Bronchial epithelial cell (primary cell): ENCODE data around the gene DERL3. TPM values are rescaled to one million over a fixed set of nuclear protein-coding genes. Genes with fewer than 3 reads are reported as not detected.
"Not testable (repeated sequence)": the region's sequence is repeated elsewhere in the genome, so short reads cannot be mapped to it uniquely, and the experiment has no call there.

Source experiments
- DNase-seq: peaks from one replicate; pipeline ENCODE4 v3.0.0-alpha.2; 2010; ENCODE audit warnings: low read depth
- FAIRE-seq: peaks from 2 replicates; lab custom pipeline; 2011; peaks lifted over from hg19 to GRCh38; lab: Jason Lieb, UNC
- H3K27me3 ChIP-seq: 2 replicates; pipeline ENCODE4 v1.5.1; 2011; ENCODE audit warnings: low read length; ENCODE audit not compliant: control insufficient read depth, insufficient read depth
- H3K36me3 ChIP-seq: 2 replicates; pipeline ENCODE4 v1.5.1; 2011; ENCODE audit warnings: low read length; ENCODE audit not compliant: control insufficient read depth, insufficient read depth
- H3K4me3 ChIP-seq: 2 replicates; pipeline ENCODE4 v1.5.1; 2011; ENCODE audit warnings: mild to moderate bottlenecking, low read depth, low read length, control low read depth
- total RNA-seq: library from RNA; depleted of rRNA; stranded (reverse); fragments of >200 nt; gene quantifications from 2 replicates; pipeline ENCODE4 v1.2.1, GENCODE V29; 2014
- TF ChIP-seq, protein P1 (sequence below): IDR thresholded peaks from 2 replicates; pipeline ENCODE4 v1.5.1; 2011; ENCODE audit warnings: mild to moderate bottlenecking, moderate library complexity, low read length, control low read depth, inconsistent platforms; ENCODE audit not compliant: insufficient read depth, severe bottlenecking

Gene DERL3
- total RNA-seq, 1 donor from 2014 or later = 0.26 TPM

DNA sequence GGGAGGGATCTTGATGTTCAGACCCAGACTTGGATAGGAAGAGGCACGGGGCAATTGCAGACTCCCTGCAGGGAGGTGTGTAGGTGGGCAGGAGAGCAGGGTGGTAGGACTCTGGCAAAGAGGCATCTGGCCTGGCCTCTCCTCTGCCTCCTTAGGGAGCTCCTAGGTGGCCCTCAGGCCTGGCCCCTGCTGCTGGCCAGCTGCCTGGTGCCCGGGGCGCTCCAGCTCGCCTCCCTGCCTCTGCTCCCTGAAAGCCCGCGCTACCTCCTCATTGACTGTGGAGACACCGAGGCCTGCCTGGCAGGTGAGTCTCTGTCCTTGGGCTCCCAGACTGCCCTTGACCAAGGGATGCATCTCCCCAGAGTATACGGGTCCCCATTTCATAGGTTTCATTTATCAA is 38.8 kb upstream of the DERL3 start:
- FAIRE-seq = peak; percentile 28
- H3K36me3 ChIP-seq = peaks cover 3% of the 10 kb centered on the region
- DNase-seq = no peak
- no peak overlapping the region for H3K4me3 ChIP-seq
- TF ChIP-seq, protein P1, sequence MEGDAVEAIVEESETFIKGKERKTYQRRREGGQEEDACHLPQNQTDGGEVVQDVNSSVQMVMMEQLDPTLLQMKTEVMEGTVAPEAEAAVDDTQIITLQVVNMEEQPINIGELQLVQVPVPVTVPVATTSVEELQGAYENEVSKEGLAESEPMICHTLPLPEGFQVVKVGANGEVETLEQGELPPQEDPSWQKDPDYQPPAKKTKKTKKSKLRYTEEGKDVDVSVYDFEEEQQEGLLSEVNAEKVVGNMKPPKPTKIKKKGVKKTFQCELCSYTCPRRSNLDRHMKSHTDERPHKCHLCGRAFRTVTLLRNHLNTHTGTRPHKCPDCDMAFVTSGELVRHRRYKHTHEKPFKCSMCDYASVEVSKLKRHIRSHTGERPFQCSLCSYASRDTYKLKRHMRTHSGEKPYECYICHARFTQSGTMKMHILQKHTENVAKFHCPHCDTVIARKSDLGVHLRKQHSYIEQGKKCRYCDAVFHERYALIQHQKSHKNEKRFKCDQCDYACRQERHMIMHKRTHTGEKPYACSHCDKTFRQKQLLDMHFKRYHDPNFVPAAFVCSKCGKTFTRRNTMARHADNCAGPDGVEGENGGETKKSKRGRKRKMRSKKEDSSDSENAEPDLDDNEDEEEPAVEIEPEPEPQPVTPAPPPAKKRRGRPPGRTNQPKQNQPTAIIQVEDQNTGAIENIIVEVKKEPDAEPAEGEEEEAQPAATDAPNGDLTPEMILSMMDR = no peak
- H3K27me3 ChIP-seq = no peaks in the 10 kb centered on the region

DNA sequence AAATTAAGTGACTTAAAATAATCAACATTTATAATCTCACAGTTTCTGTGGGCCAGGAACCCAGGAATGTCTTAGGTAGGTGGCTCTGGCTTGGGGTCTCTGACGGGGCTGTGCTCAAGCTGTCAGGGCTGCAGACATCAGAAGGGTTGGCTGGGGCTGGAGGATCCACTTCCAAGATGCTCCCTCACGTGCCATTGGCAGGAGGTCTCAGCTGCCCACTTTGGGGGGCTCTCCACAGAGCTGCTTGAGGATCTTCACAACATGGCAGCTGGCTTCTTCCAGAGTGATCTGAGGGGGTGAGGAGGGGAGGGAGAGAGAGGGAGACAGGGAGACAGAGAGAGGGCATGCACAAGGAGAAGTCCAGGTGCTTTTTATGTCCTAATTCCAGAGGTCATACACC is 37.0 kb upstream of the DERL3 start:
- DNase-seq = no peak
- peak; percentile 28 for FAIRE-seq
- peaks cover 3% of the 10 kb centered on the region for H3K36me3 ChIP-seq
- no peak overlapping the region for H3K4me3 ChIP-seq
- no peaks in the 10 kb centered on the region for H3K27me3 ChIP-seq
- TF ChIP-seq, protein P1 = no peak

DNA sequence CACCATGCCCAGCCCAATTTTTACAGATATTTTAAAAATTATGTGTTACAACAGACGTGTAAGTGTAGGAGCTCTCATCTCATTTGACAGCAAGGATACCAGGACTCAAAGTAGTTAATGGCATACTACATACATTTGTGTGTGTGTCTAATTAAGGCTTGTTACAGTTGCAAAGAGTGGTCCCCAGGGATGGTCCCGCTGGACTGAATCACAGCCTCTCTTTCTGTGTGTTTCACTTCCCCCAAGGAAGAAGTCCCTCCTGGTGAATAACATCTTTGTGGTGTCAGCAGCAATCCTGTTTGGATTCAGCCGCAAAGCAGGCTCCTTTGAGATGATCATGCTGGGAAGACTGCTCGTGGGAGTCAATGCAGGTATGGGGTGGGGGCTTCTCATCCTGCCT is 36.1 kb upstream of the DERL3 start:
- DNase-seq (no peak), FAIRE-seq (no peak)
- TF ChIP-seq, protein P1 = no peak
- no peaks in the 10 kb centered on the region for H3K27me3 ChIP-seq
- peaks cover 3% of the 10 kb centered on the region for H3K36me3 ChIP-seq
- no peak overlapping the region for H3K4me3 ChIP-seq

DNA sequence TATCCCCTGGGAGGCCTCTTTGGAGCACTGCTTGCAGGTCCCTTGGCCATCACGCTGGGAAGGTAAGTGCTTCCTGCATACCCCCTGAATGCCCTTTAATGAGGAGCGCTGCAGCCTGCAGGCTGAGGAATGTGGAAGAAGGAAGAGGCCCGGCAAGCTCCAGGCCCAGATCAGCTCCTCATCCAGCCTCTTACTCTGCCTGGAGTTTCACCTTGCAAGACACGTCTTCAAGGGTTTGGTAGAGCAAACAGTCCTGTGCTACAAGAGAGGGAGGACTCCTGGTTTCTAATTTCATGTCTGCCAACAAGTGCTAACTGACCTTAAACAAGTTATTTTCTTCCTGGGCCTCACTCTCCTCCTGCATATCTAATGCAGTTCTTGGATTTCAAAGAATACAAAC is 29.8 kb upstream of the DERL3 start:
- Histone ChIP-seq H3K36me3 (no peaks in the 10 kb centered on the region), H3K27me3 (no peaks in the 10 kb centered on the region), H3K4me3 (no peak overlapping the region)
- no peak for DNase-seq
- FAIRE-seq = no peak
- TF ChIP-seq, protein P1 = no peak

DNA sequence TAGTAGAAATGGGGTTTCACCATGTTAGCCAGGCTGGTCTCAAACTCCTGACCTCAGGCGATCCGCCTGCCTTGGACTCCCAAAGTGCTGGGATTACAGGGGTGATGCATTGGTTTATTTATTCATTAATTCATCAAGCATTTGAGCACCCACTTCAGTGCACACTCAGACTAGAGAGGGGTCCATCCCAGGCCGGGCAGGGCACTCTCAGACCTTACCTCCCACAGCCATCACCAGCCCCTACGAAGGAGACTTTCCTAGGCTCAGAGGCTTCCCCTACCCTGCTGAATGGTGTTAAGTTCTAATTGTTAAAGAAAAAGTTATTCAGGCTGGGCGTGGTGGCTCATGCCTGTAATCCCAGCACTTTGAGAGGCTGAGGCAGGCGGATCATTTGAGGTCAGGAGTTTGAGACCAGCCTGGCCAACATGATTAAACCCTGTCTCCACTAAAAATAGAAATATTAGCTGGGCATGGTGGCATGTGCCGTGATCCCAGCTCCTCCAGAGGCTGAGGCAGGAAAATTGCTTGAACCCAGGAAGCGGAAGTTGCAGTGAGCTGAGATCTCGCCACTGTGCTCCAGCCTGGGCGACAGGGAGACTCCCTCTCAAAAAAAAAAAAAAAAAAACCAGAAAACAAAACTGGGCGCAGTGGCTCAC is 25.8 kb upstream of the DERL3 start:
- not testable (repeated sequence) for H3K4me3 ChIP-seq, H3K27me3 ChIP-seq, FAIRE-seq, DNase-seq, H3K36me3 ChIP-seq

DNA sequence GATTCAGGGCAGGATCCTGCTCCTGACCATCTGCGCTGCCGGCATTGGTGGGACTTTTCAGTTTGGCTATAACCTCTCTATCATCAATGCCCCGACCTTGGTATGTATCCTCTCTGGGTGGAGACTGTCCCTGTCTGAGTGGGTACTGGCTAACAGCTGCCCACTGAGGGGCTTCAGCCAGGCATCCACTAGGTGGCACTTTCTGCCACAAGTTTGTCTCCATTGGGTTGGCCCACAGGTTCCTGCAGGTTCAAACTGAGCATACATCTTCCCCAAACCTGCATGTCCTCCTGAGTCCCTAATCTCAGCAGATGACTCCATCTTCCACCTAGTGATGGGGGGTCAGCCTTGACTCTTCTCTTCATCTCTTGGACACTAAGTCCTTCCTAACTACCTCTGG is 23.3 kb upstream of the DERL3 start:
- DNase-seq = peak; percentile 46
- FAIRE-seq = no peak
- TF ChIP-seq, protein P1 = peak; percentile 70
- no peak overlapping the region for H3K4me3 ChIP-seq
- H3K36me3 ChIP-seq = no peaks in the 10 kb centered on the region
- H3K27me3 ChIP-seq = no peaks in the 10 kb centered on the region

DNA sequence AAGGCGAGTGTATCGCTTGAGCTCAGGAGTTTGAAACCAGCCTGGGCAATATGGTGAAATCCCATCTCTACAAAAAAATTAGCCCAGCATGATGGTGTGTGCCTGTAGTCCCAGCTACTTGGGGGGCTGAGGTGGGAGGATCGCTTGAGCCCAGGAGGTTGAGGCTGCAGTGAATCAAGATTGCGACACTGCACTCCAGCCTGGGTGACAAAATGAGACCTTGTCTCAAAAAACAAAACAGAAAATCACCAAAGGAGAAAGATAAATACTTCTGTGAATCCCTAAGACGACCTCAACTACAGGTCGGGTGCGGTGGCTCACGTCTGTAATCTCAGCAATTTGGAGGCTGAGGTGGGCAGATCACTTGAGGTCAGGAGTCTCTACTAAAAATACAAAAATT is 21.4 kb upstream of the DERL3 start:
- H3K36me3 ChIP-seq, H3K27me3 ChIP-seq: not testable (repeated sequence)

More for the DNA sequence above, 21.4 kb upstream of the DERL3 start:
- H3K4me3 ChIP-seq, FAIRE-seq, DNase-seq: not testable (repeated sequence)
